ENCODE measurements around the gene G6PC2.
"Not testable (repeated sequence)": the region's sequence is repeated elsewhere in the genome, so short reads cannot be mapped to it uniquely, and the experiment has no call there.

Gene G6PC2

DNA sequence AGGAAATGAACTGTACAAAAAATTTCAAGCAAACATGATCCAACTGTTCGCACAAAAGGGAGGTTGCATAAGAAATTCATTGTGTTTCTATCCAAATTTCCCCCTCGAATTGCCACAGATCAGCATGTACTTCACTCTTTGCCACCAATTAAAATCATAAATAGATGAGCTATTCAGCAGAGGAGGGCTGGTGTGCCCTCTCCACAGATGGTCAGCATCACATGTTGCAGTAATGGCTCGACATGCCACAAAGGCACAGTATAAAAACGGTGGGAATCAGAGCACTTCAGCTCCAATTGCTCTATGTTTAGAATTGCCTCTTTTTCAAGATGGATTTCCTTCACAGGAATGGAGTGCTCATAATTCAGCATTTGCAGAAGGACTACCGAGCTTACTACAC, at the start of gene G6PC2:
G6PC2 (plus strand) TSS at position 289 of the 400 bp plus-strand sequence; CDS start at position 330, 41 bp downstream.
- no peak for DNase-seq
- in situ Hi-C loops (cut with MboI; ENCODE audit: low pct_unique_long_range_greater_than_20kb, low sequenced_read_pairs): loop anchor here (25.0 kb wide), 2 partner anchors 114 to 564 kb away; no protein-coding TSS in a partner anchor

DNA sequence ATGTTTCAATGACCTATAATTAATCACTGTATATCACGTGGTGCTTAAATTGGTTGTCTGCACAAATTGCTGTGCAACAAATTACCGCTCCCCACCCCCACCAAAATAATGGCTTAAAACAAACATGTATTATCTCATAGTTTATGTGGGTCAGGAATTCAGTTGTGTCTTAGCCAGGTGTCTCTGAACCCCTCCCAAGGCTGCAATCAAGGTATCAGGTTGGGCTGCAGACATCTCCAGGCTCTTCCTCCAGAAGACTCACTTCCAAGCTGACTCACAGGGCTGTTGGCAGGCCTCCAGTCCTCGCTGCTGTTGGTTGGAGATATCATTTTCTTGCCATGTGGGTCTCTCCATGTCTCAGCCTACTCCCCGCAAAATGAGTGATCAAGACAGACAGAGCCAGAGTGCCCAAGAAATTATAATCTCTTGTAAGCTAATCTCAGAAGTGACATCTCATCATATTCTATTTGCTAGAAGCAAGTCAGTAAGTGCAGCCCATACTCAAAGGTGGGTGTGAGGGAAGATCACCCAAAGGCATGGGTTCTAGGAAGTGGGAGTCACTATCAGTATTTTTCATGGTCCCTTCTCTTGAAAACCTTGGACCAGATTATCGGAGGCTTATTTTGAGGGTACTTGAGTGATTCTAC, 49.3 kb upstream of the G6PC2 start:
- peak; percentile 41 for DNase-seq
- in situ Hi-C loops (cut with MboI; ENCODE audit: low pct_unique_long_range_greater_than_20kb, low sequenced_read_pairs): no loop called here

GRCh38 chr2:168852481-168852880, 48.6 kb upstream of the G6PC2 start:
- in situ Hi-C loops (cut with MboI; ENCODE audit: low pct_unique_long_range_greater_than_20kb, low sequenced_read_pairs): no loop called here
- no peak for DNase-seq

- DNase-seq: no peak
- in situ Hi-C loops (cut with MboI; ENCODE audit: low pct_unique_long_range_greater_than_20kb, low sequenced_read_pairs): no loop called here
Observed at GRCh38 chr2:168853471-168853870, 47.6 kb upstream of the G6PC2 start.

- no peak for DNase-seq
- in situ Hi-C loops (cut with MboI; ENCODE audit: low pct_unique_long_range_greater_than_20kb, low sequenced_read_pairs): no loop called here
Observed at GRCh38 chr2:168854651-168855050, 46.4 kb upstream of the G6PC2 start.

DNA sequence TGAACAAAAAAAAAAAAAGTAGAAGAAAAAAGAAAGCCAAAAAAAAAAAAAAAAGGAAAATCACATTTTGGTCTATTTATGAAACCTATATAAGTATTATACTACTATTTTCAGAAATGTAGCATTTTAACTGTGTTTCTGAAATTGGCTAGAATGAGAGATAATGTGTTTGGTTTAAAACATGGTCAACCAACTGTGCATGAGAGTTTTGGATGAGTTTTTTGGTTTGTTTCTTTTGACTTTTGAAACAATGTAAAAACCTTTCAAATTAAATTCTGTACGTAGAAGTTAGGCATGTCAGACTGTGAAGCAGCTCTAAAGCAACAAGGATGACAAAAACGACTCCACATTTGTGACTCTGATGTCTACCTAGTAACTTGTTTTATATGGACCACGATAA, 45.5 kb upstream of the G6PC2 start:
- no peak for DNase-seq
- in situ Hi-C loops (cut with MboI; ENCODE audit: low pct_unique_long_range_greater_than_20kb, low sequenced_read_pairs): no loop called here

- in situ Hi-C loops (cut with MboI; ENCODE audit: low pct_unique_long_range_greater_than_20kb, low sequenced_read_pairs): no loop called here
- no peak for DNase-seq
Observed at GRCh38 chr2:168858146-168858545, 42.9 kb upstream of the G6PC2 start.

- DNase-seq; in situ Hi-C loops (cut with MboI; ENCODE audit: low pct_unique_long_range_greater_than_20kb, low sequenced_read_pairs): not testable (repeated sequence)
Observed at GRCh38 chr2:168867164-168867563, 33.9 kb upstream of the G6PC2 start.

DNA sequence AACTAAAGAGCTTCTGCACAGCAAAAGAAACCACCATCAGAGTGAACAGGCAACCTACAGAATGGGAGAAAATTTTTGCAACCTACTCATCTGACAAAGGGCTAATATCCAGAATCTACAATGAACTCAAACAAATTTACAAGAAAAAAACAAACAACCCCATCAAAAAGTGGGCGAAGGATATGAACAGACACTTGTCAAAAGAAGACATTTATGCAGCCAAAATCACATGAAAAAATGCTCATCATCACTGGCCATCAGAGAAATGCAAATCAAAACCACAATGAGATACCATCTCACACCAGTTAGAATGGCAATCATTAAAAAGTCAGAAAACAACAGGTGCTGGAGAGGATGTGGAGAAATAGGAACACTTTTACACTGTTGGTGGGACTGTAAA, 30.7 kb upstream of the G6PC2 start:
- in situ Hi-C loops (cut with MboI; ENCODE audit: low pct_unique_long_range_greater_than_20kb, low sequenced_read_pairs); DNase-seq: not testable (repeated sequence)

- in situ Hi-C loops (cut with MboI; ENCODE audit: low pct_unique_long_range_greater_than_20kb, low sequenced_read_pairs); DNase-seq: not testable (repeated sequence)
Observed at GRCh38 chr2:168870824-168871223, 30.3 kb upstream of the G6PC2 start.

DNA sequence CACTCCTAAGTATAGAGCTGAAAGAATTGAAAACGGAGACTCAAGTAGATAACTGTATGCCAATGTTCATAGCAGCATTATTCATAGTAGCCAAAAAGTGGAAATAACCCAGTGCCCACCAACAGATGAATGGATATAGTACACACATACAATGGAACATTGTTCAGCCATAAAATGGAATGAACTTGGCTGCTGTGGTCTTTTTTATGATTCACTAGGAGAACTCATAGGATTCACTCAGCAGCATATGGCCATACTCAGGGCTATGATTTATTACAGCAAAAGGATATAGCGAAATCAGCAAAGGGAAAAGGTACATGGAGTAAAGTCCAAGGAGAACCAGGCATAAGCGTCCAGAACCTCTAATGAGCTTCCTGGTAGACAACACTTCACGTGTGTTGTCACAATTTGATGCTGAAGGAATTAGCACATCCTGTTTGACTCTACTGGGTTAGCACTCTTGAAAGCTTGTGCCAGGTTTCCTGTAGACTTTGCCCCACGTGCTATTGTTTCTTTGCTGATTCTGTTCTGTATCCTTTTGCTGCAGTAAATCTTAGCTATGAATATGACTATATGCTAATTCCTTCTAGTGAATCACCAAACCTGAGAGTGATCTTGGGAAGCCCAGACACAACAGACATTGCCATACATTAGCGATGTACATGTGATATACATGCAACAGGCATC, 26.6 kb upstream of the G6PC2 start:
- no peak for DNase-seq
- in situ Hi-C loops (cut with MboI; ENCODE audit: low pct_unique_long_range_greater_than_20kb, low sequenced_read_pairs): no loop called here

DNA sequence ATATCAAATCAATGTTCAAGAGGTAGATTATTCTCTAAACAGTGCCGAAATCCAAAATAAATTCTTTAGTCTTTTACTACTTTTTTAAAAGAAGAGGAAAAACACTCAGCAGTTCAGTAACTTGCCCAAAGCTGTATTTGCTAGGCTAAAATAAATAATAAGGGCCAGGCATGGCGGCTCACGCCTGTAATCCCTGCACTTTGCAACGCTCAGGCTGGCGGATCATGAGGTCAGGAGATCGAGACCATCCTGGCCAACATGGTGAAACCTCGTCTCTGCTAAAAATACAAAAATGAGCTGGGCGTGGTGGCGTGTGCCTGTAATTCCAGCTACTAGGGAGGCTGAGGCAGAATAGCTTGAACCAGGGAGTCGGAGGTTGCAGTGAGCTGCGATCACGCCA, 18.9 kb upstream of the G6PC2 start:
- in situ Hi-C loops (cut with MboI; ENCODE audit: low pct_unique_long_range_greater_than_20kb, low sequenced_read_pairs); DNase-seq: not testable (repeated sequence)

DNA sequence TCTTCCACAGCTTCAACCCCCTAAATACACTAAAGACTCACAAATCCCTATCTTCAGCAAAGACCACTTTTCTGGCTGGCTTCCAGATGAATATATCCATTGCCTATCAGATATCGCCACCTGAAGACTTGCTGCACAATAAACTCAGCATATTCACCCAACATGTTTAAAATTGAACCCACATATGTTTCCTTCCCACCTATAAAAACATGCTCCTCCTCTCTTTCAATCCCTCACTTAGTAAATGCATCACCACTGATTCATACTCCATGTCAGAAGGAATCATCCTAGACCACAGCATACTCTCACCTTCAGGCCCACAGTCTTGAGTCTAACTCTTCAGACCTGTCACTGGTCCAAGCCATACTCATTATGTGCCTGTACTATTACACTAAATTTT, 16.1 kb upstream of the G6PC2 start:
- in situ Hi-C loops (cut with MboI; ENCODE audit: low pct_unique_long_range_greater_than_20kb, low sequenced_read_pairs): no loop called here
- DNase-seq: no peak

DNA sequence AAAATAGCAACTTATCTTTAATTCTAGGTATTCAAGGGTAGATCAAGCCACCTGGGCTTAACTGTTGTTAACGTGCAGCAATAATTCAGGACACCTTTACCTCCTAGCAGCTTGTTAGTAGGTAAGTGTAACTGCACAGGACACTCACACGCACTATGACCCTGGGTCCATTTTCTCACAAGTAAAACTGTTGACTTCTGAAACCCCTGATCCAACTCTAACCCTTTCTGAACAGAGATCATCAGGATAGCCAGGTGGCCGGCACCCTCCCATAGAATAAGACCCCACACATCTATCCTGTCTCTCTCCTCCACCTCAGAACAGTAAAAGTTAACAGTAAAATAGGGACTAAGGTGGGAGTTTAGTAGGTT, 11.5 kb upstream of the G6PC2 start:
- in situ Hi-C loops (cut with MboI; ENCODE audit: low pct_unique_long_range_greater_than_20kb, low sequenced_read_pairs): no loop called here
- no peak for DNase-seq

GRCh38 chr2:168890006-168890782, 10.9 kb upstream of the G6PC2 start, which contains the start of gene SPC25:
Gene SPC25 (minus strand): TSS chr2:168890430. CDS start chr2:168889519, 911 bp downstream.
- peak; percentile 94 for DNase-seq
- in situ Hi-C loops (cut with MboI; ENCODE audit: low pct_unique_long_range_greater_than_20kb, low sequenced_read_pairs): no loop called here

DNA sequence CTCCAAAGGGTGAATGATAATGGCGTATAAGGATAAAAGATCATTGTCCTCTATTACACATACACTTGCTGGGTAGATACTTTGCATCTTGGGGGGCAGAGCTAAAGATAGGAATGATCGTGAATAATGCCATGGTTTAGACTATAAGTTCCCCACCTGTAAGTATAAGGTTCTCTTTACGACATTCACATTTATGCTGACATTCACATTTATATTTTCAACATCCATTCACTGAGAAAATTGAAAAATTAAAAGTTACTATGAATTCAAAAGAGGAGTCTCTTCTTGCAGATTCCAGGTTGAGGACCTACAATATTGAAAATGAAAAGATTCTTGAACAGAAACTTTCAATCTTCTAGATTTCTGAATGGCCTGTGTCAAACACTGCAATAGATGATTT, 8.8 kb upstream of the G6PC2 start:
- no peak for DNase-seq
- in situ Hi-C loops (cut with MboI; ENCODE audit: low pct_unique_long_range_greater_than_20kb, low sequenced_read_pairs): no loop called here

DNA sequence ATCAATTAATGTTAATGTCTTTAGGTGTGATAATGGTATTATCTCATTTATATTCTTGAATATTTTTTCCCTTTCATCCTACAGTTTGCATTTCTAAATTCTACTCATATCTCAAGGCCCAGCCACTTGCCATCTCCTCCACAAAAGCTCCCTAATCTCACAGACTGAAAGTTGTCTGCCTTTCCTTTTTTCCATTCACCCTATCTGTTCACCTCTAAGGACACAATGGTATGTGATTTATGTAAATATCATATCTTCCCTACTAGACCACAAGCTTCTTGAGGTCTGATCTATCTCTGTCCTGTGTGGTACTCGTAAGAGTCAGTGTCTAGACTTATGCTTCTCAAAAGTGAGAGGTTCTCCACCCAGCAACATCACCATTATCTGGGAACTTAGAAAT, 7.0 kb upstream of the G6PC2 start:
- in situ Hi-C loops (cut with MboI; ENCODE audit: low pct_unique_long_range_greater_than_20kb, low sequenced_read_pairs): no loop called here
- no peak for DNase-seq

DNA sequence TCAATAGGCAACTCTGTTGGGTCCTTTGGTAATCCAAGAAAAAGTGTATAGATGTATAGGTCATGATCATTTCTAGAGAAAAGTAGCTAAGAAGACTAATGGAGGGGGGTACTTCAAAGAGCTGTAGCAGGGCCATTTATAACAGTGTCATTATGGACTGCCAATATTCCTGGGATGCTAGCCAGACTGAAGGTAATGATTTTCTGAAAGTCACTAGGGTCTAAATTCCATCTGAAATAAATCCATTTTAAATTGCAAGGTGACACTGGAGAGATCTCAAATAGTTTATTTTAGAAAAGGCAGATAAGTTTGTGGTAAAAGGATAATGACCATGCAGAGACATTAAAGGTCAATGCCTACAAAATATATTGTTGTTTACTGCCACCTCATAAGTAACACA, 6.4 kb upstream of the G6PC2 start:
- DNase-seq: no peak
- in situ Hi-C loops (cut with MboI; ENCODE audit: low pct_unique_long_range_greater_than_20kb, low sequenced_read_pairs): no loop called here

DNA sequence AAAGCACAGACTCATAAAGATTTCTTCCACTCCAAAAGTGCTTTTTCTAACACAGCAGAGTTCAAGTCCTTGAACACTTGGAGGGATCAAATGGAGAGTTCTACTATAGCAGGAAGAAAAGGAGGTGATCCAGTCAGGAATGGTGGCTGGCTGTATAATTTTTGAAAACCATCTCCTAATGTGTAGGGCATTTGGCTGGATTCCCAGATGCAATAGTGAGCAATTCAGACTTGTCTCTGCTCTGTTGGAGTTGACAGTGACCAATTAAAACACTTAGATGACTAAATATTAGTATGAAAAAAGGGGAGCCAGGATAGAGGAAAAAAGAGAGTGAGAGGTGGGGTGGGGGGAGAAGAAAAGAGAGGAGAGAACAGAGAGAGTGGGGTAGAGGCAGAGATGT, 5.3 kb upstream of the G6PC2 start:
- no peak for DNase-seq
- in situ Hi-C loops (cut with MboI; ENCODE audit: low pct_unique_long_range_greater_than_20kb, low sequenced_read_pairs): no loop called here

GRCh38 chr2:168896783-168897182, 4.3 kb upstream of the G6PC2 start:
- in situ Hi-C loops (cut with MboI; ENCODE audit: low pct_unique_long_range_greater_than_20kb, low sequenced_read_pairs): no loop called here
- DNase-seq: peak; percentile 68
